Epithelial cell of esophagus (primary cell): Measurements from ENCODE around the gene CBFA2T3.

Source experiments
- DNase-seq: peaks from one replicate; pipeline ENCODE4 v3.0.0; 2010; ENCODE audit warnings: low read depth
- H3K4me3 ChIP-seq: 2 replicates; pipeline ENCODE4 v1.5.1; 2011; ENCODE audit warnings: mild to moderate bottlenecking, low read length, control low read depth
- CTCF ChIP-seq: IDR thresholded peaks from 2 replicates; pipeline ENCODE4 v1.5.1; 2011; ENCODE audit warnings: low read depth, mild to moderate bottlenecking, low read length, control low read depth, inconsistent platforms; ENCODE audit not compliant: insufficient read depth; ENCODE audit errors: missing control alignments

Gene CBFA2T3

DNA sequence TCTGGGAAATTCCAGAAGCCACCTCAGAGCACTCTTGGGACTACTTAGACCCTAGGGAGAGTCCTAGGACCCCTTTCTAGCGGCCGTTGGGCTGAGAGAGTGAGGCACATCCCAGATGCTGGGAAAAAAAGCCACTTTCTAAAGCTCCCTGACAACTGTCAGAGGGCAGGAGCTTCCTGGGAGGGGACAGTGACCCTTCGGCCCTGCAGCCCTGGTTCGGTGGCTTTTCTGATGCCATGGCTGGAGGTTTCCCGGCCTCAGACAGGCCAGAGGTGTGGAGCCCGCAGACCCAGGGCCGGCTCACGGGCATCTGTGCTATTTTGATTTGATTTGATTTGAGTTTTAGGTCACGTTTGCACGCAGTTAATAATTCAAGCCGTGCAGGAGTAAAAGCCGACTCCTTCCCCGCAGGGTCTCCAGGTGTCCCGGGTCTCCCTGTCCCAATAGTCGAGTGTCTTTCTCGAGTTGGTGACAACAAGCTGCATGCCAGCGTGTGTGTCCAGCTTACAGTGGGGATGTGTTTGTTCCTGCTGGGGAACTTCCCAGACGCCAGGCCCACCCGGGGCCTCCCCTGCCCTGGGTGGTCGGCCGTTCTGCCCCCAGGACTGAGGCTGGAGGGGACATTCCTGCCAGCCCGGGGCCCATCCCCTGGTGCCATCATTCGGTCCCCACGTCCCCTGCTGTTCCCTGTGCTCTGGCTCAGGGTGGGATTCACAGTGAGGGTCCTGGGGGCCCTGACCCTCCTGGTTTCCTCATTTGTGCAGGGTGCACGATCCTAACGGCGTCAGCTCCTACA is 1.0 kb upstream of the CBFA2T3 start:
- no peak for TF ChIP-seq CTCF
- no peak overlapping the region for H3K4me3 ChIP-seq
- DNase-seq: no peak

GRCh38 chr16:88976366-88977017 is 515 bp downstream of the CBFA2T3 start:
- no peak overlapping the region for H3K4me3 ChIP-seq
- no peak for DNase-seq

GRCh38 chr16:88975511-88976061 is 1.4 kb downstream of the CBFA2T3 start:
- DNase-seq: no peak
- no peak overlapping the region for H3K4me3 ChIP-seq
- no peak for TF ChIP-seq CTCF

More at GRCh38 chr16:88976366-88977017, 515 bp downstream of the CBFA2T3 start:
- TF ChIP-seq CTCF: no peak

DNA sequence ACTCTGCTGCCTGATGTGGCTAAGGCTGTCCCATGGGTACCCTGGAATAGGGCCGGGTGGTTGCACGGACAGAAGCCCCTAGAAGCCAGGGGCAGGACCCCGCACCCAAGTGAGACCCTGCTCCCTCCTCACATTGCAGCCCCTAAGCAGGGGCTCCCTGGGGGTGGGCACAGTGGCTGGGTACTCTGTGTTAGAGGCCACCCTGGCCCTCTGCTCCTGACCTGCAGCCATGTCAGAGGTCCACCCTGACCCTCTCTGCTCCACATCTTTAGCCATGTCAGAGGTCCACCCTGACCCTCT is 2.1 kb downstream of the CBFA2T3 start:
- H3K4me3 ChIP-seq: no peak overlapping the region
- TF ChIP-seq CTCF: no peak
- DNase-seq: no peak

DNA sequence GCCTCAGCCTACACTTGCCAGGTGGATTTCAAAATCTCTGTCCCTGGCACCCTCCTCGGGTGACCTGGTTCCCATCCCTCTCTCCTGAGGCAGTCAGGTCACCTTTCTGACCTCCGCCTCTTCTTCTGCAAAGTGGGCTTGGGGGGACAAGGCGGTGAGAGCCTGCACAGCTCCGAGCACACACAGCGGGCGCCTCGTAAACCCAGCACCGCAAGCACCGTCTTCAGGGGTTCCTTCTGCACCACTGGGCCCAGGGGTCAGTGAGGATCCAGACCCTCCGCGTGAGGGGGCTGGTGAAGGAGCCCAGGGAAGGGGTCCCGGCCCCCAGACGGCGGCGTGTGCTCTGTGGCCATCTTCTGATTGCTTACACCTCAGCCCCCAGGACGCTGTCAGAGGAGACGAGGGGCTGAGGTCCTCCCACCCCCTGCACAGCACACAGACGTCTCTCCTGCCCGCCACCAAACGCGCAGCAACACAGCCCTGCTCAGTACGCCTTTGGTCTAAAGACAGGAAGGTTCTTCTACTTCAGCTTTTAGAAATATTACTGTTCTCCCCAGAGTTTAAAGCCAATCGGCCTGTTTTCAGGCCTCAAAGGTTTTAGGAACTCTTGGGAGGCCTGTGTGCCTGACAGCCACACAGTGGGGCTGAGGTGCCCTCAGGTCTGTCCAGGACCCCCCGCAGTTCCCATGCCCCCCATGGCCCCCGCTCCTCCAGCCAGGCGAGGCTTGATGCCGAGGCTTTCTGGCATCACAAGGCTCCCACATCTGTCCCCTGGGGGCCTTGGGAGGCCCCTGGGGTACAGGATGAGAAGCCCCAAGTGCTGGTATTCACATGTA is 2.7 kb downstream of the CBFA2T3 start:
- no peak overlapping the region for H3K4me3 ChIP-seq
- no peak for DNase-seq
- TF ChIP-seq CTCF: no peak

- no peak overlapping the region for H3K4me3 ChIP-seq
- TF ChIP-seq CTCF: no peak
- DNase-seq: no peak
These were observed 3.5 kb downstream of the CBFA2T3 start for GRCh38 chr16:88973415-88974050.
